ENCODE results near the gene FKRP.
"Not testable (repeated sequence)": the region's sequence is repeated elsewhere in the genome, so short reads cannot be mapped to it uniquely, and the experiment has no call there.

FKRP gene

DNA sequence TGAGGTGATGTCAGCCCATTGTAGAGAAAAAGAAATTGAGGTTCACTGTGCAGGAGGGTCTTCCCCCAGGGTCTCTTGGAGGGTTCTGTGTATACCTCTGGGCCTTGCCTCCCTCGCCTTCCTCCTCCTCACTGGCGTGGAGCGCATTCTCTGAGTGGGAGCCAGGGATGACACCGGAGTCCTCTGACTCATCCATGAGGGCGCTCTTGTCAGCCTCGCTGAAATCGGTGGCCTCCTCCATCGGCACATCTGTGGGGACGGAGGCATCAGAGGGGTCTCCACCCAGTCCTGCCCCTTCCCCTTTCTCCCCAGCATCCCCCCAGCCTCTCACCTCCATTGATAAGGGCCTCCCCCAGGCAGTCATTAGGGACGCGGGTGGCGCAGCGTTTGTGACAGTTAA, 45.2 kb upstream of the FKRP start:
- Histone ChIP-seq H3K27ac (ENCODE audit: low read depth, low read length) (no peak overlapping the region), H4K8ac (ENCODE audit: low read depth, low read length) (no peak overlapping the region), H3K27me3 (ENCODE audit: insufficient read depth, low read length) (no peaks in the 10 kb centered on the region), H2BK5ac (ENCODE audit: low read depth, low read length, poor library complexity) (no peak overlapping the region), H3K4me2 (ENCODE audit: low read length) (no peak overlapping the region), H2AK5ac (ENCODE audit: low read length) (no peak overlapping the region), H3K36me3 (ENCODE audit: control insufficient read depth in 1 of 2, insufficient read depth in 2 of 2, low read length in 2 of 2) (peaks cover 67 to 77% of the 10 kb centered on the region in 2 experiments), H3K9ac (ENCODE audit: low read length) (no peak overlapping the region), H4K91ac (ENCODE audit: low read depth, low read length) (no peak overlapping the region), H3K4me1 (ENCODE audit: control insufficient read depth in 1 of 2, insufficient read depth in 2 of 2, low read length in 2 of 2) (peaks cover 0 to 2% of the 10 kb centered on the region in 2 experiments), H3K4me3 (ENCODE audit: low read depth, low read length) (no peak overlapping the region), H2BK12ac (ENCODE audit: low read length) (no peak overlapping the region), H3K79me2 (ENCODE audit: control insufficient read depth, insufficient read depth, low read length, poor library complexity) (no peaks in the 10 kb centered on the region), H3K79me1 (ENCODE audit: low read length) (no peaks in the 10 kb centered on the region), H2BK120ac (ENCODE audit: insufficient read depth, low read length, poor library complexity) (no peak overlapping the region), H3K18ac (ENCODE audit: low read length) (no peak overlapping the region), H2AFZ (ENCODE audit: insufficient read depth, low read length, poor library complexity) (no peak overlapping the region), H4K12ac (ENCODE audit: low read depth, low read length) (no peak overlapping the region), H3K14ac (ENCODE audit: low read length) (no peak overlapping the region), H3K4ac (ENCODE audit: low read depth, low read length) (no peak overlapping the region), H3K9me3 (ENCODE audit: insufficient read depth, low read depth, low read length) (no peaks in the 10 kb centered on the region), H3K23ac (ENCODE audit: low read length) (no peak overlapping the region)
- DNase-seq = no peak
- WGBS (ENCODE audit: extremely low coverage, insufficient coverage, insufficient read length) = no CpG with 5 or more reads among the region's 13 CpGs

DNA sequence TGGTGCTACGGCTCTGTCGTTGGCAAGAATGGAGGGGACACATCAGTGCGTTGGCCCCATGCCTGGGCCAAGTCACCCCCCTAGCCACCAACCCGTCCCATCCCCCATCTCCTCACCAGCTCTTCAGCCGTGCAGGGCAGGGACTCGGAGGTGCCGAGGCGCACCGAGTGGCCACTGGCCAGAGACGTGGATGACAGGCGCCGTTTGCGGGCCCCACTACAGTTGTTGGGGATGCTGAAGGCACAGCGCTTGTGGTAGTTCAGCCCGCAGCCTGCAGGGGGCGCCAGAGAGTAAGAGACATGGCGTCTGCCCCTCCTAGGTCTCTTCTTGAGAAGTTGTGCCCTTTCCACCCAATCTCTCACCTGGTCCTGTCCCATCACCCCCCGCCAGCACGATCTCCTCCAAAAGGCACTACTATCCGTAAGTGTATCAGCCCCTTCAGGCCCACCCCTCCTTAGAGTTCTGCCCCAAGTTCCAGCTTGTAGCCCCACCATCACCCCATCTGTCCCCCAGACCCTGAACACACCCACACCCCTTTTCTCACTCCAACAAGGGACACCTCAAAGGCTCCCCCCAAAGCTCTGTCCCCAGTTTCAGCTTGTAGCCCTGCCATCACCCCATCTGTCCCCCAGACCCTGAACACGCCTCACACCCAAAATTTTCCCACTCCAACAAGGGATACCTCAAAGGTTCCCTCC, 41.3 kb upstream of the FKRP start:
- Histone ChIP-seq H3K36me3 (ENCODE audit: control insufficient read depth in 1 of 2, insufficient read depth in 2 of 2, low read length in 2 of 2) (peaks cover 63 to 77% of the 10 kb centered on the region in 2 experiments), H2BK5ac (ENCODE audit: low read depth, low read length, poor library complexity) (no peak overlapping the region), H3K9ac (ENCODE audit: low read length) (no peak overlapping the region), H3K4ac (ENCODE audit: low read depth, low read length) (no peak overlapping the region), H2AFZ (ENCODE audit: insufficient read depth, low read length, poor library complexity) (no peak overlapping the region), H3K18ac (ENCODE audit: low read length) (no peak overlapping the region), H3K9me3 (ENCODE audit: insufficient read depth, low read depth, low read length) (no peaks in the 10 kb centered on the region), H4K12ac (ENCODE audit: low read depth, low read length) (no peak overlapping the region), H3K27ac (ENCODE audit: low read depth, low read length) (no peak overlapping the region), H3K79me2 (ENCODE audit: control insufficient read depth, insufficient read depth, low read length, poor library complexity) (no peaks in the 10 kb centered on the region), H4K91ac (ENCODE audit: low read depth, low read length) (no peak overlapping the region), H3K79me1 (ENCODE audit: low read length) (no peaks in the 10 kb centered on the region), H2AK5ac (ENCODE audit: low read length) (no peak overlapping the region), H3K4me3 (ENCODE audit: low read depth, low read length) (no peak overlapping the region), H3K14ac (ENCODE audit: low read length) (no peak overlapping the region), H3K4me1 (ENCODE audit: control insufficient read depth in 1 of 2, insufficient read depth in 2 of 2, low read length in 2 of 2) (no peaks in the 10 kb centered on the region), H3K27me3 (ENCODE audit: insufficient read depth, low read length) (no peaks in the 10 kb centered on the region), H2BK120ac (ENCODE audit: insufficient read depth, low read length, poor library complexity) (no peak overlapping the region), H3K23ac (ENCODE audit: low read length) (no peak overlapping the region), H3K4me2 (ENCODE audit: low read length) (no peak overlapping the region), H2BK12ac (ENCODE audit: low read length) (no peak overlapping the region), H4K8ac (ENCODE audit: low read depth, low read length) (no peak overlapping the region)
- no CpG with 5 or more reads among the region's 21 CpGs for WGBS (ENCODE audit: extremely low coverage, insufficient coverage, insufficient read length)
- DNase-seq = peak; percentile 59 to 84

DNA sequence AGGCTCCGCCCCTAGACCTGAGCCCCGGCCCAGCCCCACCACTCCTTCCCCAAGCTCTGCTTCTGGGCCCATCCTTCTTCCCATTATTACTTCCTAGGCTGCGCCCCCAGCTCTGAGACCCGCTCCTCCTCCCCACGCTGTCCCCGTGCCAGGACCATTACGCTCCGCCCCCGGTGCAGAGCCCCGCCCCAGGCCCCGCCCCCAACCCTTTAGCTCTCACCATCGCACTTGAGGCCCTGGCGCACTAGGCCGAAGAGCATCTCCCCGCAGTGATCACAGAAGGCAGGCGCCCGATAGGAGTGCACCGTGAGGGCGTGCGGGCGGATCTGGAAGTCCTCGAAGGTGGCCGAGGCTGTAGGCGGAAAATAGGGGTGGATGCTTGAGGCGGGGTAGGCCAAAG, 35.2 kb upstream of the FKRP start:
- H4K12ac ChIP-seq (ENCODE audit: low read depth, low read length) = no peak overlapping the region
- peaks cover 13% of the 10 kb centered on the region for H3K79me1 ChIP-seq (ENCODE audit: low read length)
- no peak for DNase-seq
- no peak overlapping the region for H3K14ac ChIP-seq (ENCODE audit: low read length)
- no peak overlapping the region for H4K91ac ChIP-seq (ENCODE audit: low read depth, low read length)
- H2AFZ ChIP-seq (ENCODE audit: insufficient read depth, low read length, poor library complexity) = no peak overlapping the region
- H3K4me1 ChIP-seq (ENCODE audit: control insufficient read depth in 1 of 2, insufficient read depth in 2 of 2, low read length in 2 of 2) = peaks cover 0 to 3% of the 10 kb centered on the region in 2 experiments
- H3K4ac ChIP-seq (ENCODE audit: low read depth, low read length) = no peak overlapping the region
- no peak overlapping the region for H3K9ac ChIP-seq (ENCODE audit: low read length)
- H3K9me3 ChIP-seq (ENCODE audit: insufficient read depth, low read depth, low read length) = no peaks in the 10 kb centered on the region
- H3K4me3 ChIP-seq (ENCODE audit: low read depth, low read length) = no peak overlapping the region
- no peak overlapping the region for H2BK12ac ChIP-seq (ENCODE audit: low read length)
- no peak overlapping the region for H3K23ac ChIP-seq (ENCODE audit: low read length)
- peaks cover 13% of the 10 kb centered on the region for H3K79me2 ChIP-seq (ENCODE audit: control insufficient read depth, insufficient read depth, low read length, poor library complexity)
- no CpG with 5 or more reads among the region's 25 CpGs for WGBS (ENCODE audit: extremely low coverage, insufficient coverage, insufficient read length)
- peaks cover 40 to 43% of the 10 kb centered on the region in 2 experiments for H3K36me3 ChIP-seq (ENCODE audit: control insufficient read depth in 1 of 2, insufficient read depth in 2 of 2, low read length in 2 of 2)
- H4K8ac ChIP-seq (ENCODE audit: low read depth, low read length) = no peak overlapping the region
- no peak overlapping the region for H3K27ac ChIP-seq (ENCODE audit: low read depth, low read length)
- no peak overlapping the region for H3K4me2 ChIP-seq (ENCODE audit: low read length)
- H2BK120ac ChIP-seq (ENCODE audit: insufficient read depth, low read length, poor library complexity) = no peak overlapping the region
- H3K27me3 ChIP-seq (ENCODE audit: insufficient read depth, low read length) = no peaks in the 10 kb centered on the region
- H3K18ac ChIP-seq (ENCODE audit: low read length) = peak overlapping the region; percentile 6
- no peak overlapping the region for H2BK5ac ChIP-seq (ENCODE audit: low read depth, low read length, poor library complexity)
- H2AK5ac ChIP-seq (ENCODE audit: low read length) = no peak overlapping the region

DNA sequence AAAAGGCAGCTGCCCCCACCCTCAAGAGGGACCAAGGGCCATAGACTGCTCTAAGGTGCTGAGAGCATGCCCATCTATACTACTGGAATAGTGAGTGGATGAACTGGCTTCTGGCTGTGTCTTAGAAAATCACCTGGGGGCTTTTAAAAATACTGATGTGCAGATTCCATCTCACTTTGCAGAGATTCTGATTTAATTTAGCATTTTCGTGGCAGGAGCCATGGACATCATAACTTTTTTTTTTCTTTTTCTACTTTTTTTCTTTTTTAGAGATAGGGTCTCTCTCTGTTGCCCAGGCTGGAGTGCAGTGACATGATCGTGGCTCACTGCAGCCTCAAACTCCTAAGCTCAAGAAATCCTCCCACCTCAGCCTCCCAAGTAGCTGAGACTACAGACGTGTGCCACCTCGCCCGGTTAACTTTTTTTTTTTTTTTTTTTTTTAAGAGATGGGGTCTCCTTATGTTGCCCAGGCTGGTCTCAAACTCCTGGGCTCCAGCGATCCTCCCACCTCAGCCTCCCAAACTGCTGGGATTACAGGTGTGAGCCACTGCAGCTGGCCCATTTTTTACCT, 33.0 kb upstream of the FKRP start:
- peak overlapping the region; percentile 70 for H3K18ac ChIP-seq (ENCODE audit: low read length)
- peaks cover 26% of the 10 kb centered on the region for H3K79me2 ChIP-seq (ENCODE audit: control insufficient read depth, insufficient read depth, low read length, poor library complexity)
- H4K12ac ChIP-seq (ENCODE audit: low read depth, low read length); H3K4me3 ChIP-seq (ENCODE audit: low read depth, low read length); H2AK5ac ChIP-seq (ENCODE audit: low read length); H3K4me2 ChIP-seq (ENCODE audit: low read length); H3K27ac ChIP-seq (ENCODE audit: low read depth, low read length); H2BK12ac ChIP-seq (ENCODE audit: low read length); H3K4me1 ChIP-seq (ENCODE audit: control insufficient read depth in 1 of 2, insufficient read depth in 2 of 2, low read length in 2 of 2); H3K14ac ChIP-seq (ENCODE audit: low read length); H2AFZ ChIP-seq (ENCODE audit: insufficient read depth, low read length, poor library complexity); H3K27me3 ChIP-seq (ENCODE audit: insufficient read depth, low read length); H3K23ac ChIP-seq (ENCODE audit: low read length); DNase-seq; H2BK5ac ChIP-seq (ENCODE audit: low read depth, low read length, poor library complexity); H4K8ac ChIP-seq (ENCODE audit: low read depth, low read length); H2BK120ac ChIP-seq (ENCODE audit: insufficient read depth, low read length, poor library complexity); H4K91ac ChIP-seq (ENCODE audit: low read depth, low read length); H3K9ac ChIP-seq (ENCODE audit: low read length); H3K9me3 ChIP-seq (ENCODE audit: insufficient read depth, low read depth, low read length): not testable (repeated sequence)
- WGBS (ENCODE audit: extremely low coverage, insufficient coverage, insufficient read length) = no CpG with 5 or more reads among the region's 6 CpGs
- H3K79me1 ChIP-seq (ENCODE audit: low read length) = peaks cover 28% of the 10 kb centered on the region
- H3K4ac ChIP-seq (ENCODE audit: low read depth, low read length) = peak overlapping the region; percentile 24
- peaks cover 26 to 28% of the 10 kb centered on the region in 2 experiments for H3K36me3 ChIP-seq (ENCODE audit: control insufficient read depth in 1 of 2, insufficient read depth in 2 of 2, low read length in 2 of 2)

Data from trophoblast cell (in vitro differentiated cells and primary cell).